ENCODE data around the gene GIMAP2.
"Not testable (repeated sequence)": the region's sequence is repeated elsewhere in the genome, so short reads cannot be mapped to it uniquely, and the experiment has no call there.

GIMAP2 gene

DNA sequence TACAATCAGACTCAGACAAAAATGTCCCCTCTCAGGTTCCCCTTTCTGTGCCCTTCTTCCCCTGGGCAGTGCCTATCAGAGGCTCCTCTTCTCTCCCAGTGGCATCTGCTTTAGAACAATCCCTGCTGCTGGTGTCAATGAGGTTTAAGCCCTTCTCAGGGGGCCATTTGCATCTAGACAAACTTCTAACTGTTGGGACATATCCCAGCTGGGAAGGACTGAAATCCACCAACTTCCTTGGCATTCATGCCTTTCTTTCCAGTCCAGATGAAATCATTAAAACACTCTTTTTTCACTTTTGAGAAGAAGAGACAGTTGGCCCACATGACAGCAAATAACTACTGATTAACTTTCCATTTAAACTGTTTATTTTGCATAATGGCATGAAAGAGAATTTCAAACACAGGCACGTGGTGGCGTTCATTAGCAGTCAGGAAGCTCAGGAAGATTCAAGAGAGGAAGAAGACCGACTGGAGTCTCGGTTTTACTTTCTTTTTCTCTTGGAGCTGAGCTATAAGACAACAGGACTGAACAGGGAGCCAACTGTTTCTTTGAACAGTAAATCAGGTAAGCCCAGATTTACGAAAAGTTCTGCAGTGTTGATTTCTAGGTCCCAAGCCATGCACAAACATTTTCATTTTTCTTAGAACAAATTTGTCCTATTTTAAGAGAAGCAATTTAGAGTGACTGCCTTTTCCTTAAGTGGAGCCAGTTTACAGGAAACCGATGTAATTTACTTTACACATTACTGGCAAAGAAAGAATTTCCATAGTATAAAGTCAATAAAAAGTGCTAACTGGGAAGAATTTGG is at the start of gene GIMAP2:
TSS of gene GIMAP2 (plus strand) at position 488 of the 811 bp plus-strand sequence. CDS start 1,354 bp downstream, outside the sequence.
- DNase-seq: no peak

DNA sequence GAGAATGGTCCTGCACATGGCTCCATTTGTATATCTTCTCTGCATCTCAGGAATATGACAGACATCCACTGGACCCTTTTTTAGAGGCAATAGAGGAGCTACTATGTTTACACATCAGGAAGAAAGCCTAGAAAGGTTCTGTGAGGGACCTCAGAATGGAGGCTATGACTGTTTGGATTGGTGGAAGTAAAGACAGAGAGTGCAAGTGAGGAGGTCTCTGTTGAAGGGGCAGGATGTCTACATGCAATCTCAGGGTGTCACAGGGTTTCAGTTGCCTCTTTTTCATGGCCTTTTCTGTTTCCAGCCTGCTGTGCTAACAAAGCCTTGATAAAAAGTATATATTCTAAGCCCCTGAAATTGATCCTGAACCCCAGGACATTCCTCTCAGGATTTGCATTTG is 43.7 kb upstream of the GIMAP2 start:
- no peak for DNase-seq

DNA sequence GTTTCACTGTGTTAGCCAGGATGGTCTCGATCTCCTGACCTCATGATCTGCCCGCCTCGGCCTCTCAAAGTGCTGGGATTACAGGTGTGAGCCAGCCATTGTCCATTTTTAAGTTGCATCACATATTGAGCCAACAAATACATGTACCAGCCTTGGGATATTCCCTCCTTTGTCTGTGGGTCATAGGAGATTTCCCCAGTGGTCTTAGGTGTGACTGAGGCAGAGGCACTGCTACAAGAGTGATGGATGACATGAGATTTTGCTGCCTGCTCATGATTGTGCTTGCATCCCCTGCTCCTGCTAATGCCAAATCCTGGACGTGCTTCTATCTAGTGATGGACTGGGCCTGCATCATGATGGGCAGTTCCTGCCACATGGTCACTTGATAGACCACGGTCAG is 42.6 kb upstream of the GIMAP2 start:
- DNase-seq: no peak

DNA sequence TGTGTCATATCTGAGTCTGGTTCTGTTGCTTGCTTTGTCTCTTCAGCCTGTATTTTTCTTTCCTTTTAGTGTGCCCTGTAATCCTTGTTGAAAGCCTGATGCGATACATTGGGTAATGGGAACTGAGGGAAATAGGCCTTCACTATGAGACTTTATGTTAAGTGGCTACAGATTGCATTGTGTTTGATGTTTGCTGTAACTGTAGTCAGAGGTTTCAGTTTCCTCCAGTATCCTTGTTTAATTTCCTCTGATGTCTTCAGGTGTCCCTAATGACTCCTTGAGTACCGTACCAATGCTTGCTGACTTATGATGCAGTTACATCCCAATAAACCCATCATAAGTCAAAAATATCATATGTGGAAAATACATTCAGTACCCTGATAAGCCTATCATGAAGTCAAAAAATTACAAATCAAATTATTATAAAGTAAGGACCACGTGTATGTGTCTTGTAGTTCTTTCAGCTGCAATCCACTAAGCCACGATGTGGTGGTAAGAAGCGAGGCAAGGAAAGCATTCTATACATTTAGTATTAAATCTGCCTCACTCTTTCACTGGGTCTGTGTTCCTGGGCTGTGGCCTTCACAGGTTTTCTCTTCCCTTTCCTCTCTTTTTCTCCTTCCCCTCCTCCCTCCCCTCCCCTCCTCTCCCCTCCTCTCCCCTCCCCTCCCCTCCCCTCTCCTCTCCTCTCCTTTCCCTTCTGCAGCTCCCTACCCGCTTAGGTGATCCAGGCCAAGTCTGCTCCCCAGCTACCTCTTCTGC is 40.1 kb upstream of the GIMAP2 start:
- DNase-seq: no peak

DNA sequence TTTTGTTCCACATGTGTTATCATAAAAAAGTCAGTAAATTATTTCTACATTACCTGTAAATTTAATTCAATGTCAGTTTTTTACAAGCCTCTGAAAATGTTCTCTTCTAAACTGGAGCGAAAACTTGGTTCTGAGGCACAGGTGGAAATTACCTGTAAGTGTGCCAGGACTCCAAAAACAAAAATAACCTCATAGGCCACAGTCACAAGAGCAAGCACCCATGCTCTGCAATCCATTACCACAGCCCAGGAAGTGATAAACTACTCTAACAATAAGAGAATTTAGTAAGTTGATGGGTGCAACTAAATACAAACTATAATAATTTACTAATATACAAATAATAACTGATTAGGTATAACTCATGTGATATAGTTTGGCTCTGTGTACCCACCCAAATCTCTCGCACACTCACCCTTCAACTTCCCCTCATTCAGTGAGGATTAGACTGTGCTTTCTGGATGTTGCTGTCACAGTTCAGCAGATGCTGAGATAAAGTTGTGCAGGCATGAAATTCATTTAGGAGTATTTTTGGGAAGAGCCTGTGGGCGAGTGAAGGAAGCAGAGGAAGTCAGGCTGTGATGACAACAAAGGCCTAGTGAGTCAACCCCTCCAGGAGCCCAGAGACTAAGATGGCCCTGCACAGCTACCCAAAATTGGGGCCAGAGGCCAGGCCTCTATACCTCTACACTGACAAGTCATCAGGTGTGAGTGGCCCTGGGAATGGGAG is 37.0 kb upstream of the GIMAP2 start:
- DNase-seq: no peak

DNA sequence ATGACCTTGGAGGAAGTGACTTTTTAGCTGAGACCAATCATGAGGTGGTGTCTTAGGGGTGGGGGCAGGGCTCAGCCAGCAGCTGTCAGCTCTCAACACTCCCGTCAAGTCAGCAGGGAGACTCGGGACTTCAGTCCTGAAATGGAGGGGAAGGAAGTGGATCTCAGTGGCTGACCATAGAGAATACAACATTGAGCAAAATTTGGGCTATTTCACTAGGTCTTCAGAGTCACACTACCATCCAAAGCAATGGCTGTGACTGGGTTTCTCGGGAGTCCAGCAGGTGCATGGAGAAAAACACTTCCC is 36.5 kb upstream of the GIMAP2 start:
- no peak for DNase-seq

DNA sequence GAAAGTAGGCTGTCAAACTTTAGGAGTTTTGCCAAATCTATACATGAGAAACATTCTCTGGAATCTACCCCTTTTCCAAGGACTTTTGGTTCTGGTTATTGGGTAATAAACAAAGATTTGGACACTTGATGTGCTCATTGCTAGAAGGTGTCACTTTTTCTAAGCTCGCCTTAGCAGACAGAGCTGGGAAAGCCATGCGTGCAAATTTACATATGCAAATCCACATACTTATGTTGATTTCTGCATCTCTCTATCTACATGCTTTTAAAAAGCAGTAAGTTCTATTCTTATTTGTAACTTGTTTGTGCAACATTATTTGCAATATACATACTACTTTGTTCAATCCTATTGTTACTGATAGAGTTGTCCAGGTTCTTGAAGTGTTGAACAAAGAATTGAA is 30.8 kb upstream of the GIMAP2 start:
- DNase-seq: no peak

DNA sequence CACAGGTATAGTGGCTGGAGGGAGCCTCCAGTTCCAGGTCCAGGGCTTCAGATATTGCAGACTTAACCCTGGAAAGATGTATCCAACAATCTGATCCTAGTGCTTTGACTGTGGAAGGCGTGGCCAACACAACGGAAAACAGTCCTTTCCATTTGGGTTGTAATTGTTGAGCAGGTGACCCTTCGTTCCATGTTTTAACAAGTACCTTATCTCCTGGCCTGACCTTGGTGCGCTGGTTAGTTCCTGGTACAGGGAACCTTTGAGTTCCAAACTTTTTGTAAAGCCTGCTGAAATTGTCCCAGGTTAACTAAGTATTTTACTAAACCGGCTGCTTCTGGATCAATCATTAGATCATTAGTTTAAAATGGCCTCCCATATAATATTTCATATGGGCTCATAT is 29.5 kb upstream of the GIMAP2 start:
- DNase-seq: no peak

DNA sequence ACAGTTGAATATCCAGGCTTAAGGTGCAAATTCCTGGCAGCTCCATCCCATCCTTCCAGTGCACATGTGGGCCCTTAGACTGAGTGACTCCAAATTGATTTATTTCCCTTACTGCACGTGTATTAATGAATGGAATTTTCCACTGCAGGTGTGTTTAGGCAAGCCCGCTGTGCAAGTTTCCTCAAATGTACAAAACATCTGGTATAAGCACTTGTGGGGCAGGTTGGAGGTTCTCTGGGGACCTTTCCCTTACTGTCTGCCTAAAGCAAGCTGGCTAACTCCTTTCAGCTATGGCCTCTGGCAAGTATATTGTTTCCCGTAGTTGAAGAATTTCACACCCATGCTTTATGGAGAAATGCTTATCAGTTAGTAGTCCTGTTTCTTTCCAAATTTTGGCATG is 28.0 kb upstream of the GIMAP2 start:
- no peak for DNase-seq

DNA sequence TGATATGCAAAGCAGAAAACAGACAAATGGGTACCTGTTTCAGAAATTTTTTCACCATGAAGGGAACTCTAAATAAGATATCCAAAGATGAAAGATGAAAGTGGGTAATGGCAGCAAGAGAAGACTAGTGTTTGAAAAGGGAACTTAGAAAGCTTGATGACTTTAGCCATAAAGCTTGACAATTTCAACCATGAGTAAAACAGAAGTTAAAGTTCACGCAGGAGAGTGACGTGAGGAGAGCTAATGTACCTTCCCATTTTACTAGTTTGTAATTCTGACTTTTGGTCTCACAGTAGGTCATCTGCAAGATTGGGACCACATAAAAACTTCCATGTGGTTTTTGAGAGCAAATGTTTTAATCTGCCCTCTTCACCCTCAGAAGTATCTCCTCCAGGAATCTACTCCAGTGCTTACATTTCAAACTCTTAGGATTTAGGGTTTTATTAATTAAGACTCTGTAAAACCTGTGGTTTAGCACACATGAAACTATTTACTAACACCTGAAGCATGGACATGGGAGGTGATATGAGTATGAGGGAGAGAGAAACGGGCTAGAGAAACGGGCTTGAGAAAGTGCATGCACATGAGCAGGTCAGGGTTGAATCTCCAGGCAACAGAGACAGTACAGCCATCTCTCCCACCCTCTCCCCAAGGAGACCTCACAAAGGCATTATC is 24.4 kb upstream of the GIMAP2 start:
- DNase-seq: no peak

DNA sequence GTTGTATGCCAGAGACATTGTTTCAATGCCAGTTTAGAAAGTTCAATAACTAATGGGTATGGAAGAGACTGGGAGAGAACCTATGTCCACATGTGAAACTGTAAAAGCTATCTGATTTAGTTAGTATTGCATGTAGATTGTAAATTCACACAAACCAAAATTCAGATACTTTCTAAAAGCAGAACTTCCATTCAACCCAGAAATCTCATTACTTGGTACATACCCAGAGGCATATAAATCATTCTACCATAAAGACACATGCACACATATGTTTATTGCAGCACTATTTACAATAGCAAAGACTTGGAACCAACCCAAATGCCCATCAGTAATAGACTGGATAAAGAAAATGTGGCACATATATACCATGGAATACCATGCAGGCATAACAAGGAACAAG is 22.7 kb upstream of the GIMAP2 start:
- DNase-seq: not testable (repeated sequence)

DNA sequence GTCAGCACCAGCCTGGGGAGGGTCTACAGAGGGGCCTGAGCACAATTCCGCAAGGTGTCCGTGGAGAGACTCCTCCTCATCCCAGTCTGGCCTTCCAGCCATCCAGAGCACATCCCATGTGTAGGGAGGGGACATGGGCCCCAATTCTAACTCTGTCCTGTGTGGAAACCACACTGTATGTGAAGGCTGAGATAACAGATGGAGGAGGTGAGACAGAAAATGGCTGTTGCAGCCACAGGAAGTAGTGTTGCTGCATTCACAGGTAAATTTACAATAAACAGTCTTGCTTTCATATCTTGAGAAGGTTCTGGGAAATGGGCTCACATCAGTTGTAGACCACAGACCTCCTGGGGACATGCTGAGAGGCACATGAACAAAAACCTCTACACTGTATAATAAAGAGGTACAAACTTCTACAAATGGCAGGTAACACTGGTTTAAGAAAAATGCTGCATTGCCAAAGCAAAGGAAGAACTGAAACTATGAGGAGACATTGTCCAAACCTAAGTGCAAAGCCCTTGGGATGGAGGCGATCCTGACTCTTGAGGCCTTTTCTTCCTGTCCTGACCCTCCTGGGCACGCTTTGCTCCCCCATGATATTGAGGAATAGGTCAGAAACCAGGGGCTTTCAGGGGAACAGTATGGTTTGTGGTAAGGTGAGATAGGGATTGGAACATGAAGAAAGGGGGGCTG is 21.6 kb upstream of the GIMAP2 start:
- no peak for DNase-seq

DNA sequence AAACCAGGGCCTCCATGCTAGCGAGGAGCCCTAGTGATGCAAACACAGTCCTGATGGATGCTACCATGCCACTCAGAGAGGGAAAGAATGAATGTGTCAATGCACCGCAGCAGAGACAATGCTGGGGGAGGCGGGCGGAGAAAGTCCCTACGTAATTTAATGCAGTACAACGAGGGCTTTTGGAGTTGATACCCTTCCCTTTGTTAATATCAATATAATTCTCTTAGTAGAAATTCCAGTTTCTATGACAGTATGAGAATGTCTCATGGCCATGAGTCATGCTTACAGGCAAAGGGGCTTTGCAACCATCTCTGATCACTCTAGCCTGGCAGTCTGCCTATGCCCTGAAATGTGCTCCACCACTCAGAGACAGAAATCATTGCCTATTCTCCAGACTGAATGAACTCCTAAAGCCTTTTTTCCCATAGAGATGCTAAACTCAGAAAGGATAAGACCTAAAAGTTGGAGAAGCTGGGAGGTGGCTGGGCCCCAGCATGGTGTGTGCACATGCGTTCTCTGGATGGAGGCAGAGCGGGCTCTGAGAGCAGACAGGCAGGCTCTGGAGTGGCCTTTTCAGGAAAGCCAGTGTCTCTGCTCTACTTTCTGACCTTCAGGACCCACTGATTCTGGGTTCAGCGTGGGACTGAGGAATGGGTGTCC is 20.3 kb upstream of the GIMAP2 start:
- DNase-seq: no peak

DNA sequence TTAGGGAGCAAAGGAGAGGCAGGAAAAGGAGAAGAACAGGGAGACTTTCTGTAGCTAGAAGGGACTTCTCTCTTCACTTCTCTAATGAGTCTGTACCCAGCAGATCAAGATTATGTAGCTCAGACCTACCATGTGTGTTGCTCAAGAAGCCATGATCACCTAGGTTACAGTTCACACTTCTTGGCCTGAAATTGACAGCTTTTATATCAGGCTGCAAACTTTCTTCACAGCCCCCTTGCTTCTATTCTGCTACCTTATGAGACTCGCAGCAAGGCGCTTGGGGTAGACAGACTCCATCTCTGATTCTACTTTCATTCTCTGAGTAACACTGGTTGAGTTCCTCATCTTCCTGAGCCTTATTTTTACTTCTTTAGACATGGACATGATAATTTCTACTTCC is 19.6 kb upstream of the GIMAP2 start:
- DNase-seq: no peak

DNA sequence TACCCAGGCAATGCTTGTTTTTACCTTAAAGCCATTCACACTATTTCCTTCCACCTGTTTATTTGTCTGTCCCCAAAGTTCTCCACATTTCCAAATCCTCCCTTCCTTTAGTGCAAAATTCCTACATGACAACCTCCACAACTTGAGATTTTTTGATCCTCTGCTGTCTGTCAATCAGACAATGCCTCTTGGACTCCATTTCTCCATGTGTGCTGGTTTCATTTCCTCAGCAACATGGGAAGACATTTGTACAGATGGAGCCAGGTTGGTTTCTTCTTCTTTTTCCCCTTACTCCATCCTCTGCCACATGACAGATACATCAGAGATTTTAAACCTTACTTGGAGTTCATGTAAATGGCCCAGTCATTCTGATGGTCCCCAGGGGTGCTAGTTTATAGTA is 19.1 kb upstream of the GIMAP2 start:
- DNase-seq: no peak

DNA sequence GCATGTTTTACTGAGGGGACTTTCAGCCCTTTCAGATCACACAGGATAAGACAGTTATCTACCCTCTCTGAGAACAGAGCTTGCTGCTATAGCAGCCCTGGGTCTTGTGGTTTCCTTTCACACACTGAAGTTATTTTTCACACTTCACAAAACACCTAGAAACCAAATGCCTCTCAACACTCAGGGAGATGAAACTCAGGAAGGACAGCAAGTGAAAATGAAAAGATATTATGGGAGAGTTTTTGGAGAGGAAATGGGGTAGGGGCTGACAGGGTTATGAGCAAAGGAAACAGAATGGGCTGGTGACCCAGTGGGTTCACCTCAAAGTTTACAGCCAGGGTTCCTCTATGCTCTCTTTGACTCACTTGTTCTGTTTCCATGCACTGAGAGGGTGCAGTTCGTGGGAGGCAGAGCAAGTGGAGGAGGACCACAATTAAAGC is 17.0 kb upstream of the GIMAP2 start:
- DNase-seq: peak; percentile 55

DNA sequence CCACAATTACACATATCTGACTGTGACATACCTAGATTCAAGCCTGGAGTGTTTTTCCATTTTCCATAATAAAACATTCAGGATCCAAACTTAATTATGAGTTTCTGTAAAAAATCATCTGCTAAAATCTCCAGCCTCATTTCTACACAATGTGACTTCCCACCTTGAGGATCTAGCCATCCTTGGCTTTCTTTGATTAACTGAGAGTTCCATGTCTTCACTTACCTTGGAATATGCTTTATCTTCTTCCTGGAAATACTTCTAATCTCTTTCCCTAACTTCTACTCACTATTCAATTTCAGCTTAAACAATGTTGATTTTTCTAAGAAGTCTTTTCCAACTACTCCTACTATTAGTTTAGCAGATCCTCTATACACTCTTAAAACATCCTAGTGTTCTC is 16.5 kb upstream of the GIMAP2 start:
- DNase-seq: no peak

DNA sequence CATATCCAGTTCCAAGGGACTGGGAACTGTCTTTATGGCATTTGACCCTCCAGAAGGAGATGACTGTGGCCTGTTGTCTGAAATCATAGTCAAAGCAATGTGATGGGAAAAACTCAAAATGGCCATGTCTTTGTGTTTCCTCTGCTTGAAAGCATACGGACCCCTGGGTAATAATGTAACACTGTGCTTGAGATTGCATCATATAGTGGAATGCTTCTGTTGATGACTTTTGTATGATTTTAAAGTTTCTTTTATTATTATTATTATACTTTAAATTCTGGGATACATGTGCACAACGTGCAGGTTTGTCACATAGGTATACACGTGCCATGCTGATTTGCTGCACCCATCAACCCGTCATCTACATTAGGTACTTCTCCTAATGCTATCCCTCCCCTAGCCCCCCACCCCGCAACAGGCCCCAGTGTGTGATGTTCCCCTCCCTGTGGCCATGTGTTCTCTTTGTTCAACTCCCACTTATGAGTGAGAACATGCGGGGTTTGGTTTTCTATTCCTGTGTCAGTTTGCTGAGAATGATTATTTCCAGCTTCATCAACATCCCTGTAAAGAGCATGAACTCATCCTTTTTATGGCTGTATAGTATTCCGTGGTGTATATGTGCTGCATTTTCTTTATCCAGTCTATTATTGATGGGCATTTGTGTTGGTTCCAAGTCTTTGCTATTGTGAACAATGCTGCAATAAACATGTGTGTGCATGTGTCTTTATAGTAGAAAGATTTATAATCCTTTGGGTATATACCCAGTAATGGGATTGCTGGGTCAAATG is 13.5 kb upstream of the GIMAP2 start:
- not testable (repeated sequence) for DNase-seq

DNA sequence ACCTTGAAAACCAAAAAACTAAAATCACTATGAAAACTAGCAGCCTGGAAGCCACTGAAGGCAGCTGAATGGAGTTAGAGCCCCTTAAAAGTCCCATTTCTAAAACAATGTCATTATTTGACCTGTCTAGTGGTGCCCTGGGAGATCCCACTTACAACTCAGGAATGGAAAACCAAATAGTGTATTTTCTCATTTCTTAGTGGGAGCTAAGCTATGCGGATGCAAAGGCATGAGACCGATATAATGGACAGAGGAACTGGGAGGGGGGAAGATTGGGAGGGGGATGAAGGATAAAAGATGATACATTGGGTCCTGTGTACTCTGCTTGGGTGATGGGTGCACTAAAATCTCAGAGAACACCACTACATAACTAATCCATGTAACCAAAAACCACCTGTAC is 9.8 kb upstream of the GIMAP2 start:
- no peak for DNase-seq

DNA sequence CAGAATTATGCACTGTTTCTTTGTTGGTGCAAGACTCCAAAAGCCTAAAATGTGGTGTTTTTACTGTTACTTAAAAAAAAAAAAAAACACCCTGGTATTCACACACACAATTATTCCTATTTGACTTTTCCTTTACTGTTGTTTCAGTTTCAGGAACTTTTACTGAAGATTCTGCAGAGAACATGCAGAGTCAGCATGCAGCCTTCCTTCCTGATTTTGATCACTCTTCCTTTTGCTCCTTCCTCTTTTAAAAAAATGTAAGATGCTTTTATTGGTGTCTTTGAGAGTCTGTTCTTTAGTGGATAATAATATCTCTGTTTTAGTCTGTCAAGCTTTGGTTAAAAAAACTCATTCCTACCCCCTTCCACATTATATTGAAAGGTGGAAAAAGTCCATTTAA is 9.2 kb upstream of the GIMAP2 start:
- DNase-seq: not testable (repeated sequence)

DNA sequence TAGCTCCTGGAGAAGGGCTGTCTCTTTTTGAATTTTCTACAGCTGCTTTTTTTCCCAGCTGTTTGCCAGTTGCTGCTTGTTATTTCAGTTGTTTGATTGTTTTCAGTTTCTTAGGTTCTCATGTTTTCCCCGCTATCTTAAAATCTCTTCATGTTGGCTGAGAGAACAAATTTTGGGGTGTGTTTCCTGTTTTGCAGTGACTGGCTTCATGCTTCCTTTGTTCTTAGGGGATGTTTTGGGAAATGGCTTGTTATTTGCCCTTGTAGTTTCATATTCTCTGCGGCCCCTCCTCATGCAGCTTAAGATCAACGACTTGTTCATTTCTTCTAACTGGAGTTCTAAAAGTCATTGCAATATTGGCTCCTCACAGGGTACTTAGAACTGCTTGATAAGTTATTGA is 8.7 kb upstream of the GIMAP2 start:
- DNase-seq: not testable (repeated sequence)
